Gastrocnemius medialis (tissue), 4 donors: ENCODE results near the gene KLK7. TPM values are rescaled to one million over a fixed set of nuclear protein-coding genes. Genes with fewer than 3 reads are reported as not detected.

ENCODE experiments used
- ATAC-seq, 2 donors: fragments of 150-250 bp; one replicate each; pipeline ENCODE4 v1.9.1; 2016
- DNase-seq, 2 donors: peaks; one replicate each; pipeline ENCODE4 v3.0.0-alpha.2; 2019
- H3K27ac ChIP-seq, 4 donors: fragments of 200-600 bp; sonication (generic); 1 replicate in 1 of 4; 2 replicates in 3 of 4; pipeline ENCODE4 v1.5.1; 2016 to 2018; ENCODE audit warnings: mild to moderate bottlenecking in 2 of 4, moderate library complexity in 1 of 4
- H3K27me3 ChIP-seq, 3 donors: fragments of 200-600 bp; sonication (generic) in 2 of 3; 1 replicate in 1 of 3; 2 replicates in 2 of 3; pipeline versions ENCODE4 v1.5.1 to v1.6.0; 2016 to 2019; ENCODE audit warnings: mild to moderate bottlenecking in 1 of 3, moderate library complexity in 1 of 3
- H3K36me3 ChIP-seq, 2 donors: fragments of 200-600 bp; sonication (generic) in 1 of 2; one replicate each; pipeline ENCODE4 v1.5.1; 2017 to 2018
- H3K4me1 ChIP-seq, 2 donors: fragments of 200-600 bp; sonication (generic) in 1 of 2; one replicate each; pipeline ENCODE4 v1.5.1; 2016 to 2017; ENCODE audit warnings: mild to moderate bottlenecking in 2 of 2
- H3K4me3 ChIP-seq, 4 donors: fragments of 200-600 bp; sonication (generic) in 3 of 4; 1 replicate in 1 of 4; 2 replicates in 3 of 4; pipeline ENCODE4 v1.5.1; 2016 to 2019; ENCODE audit warnings: mild to moderate bottlenecking in 2 of 4
- H3K9me3 ChIP-seq, 3 donors: fragments of 200-600 bp; sonication (generic) in 2 of 3; 1 replicate in 1 of 3; 2 replicates in 2 of 3; pipeline ENCODE4 v1.5.1; 2016 to 2019
- POLR2A ChIP-seq, 2 donors: fragments of 450-650 bp; IDR thresholded peaks; one replicate each; pipeline ENCODE4 v1.6.1; 2017; ENCODE audit warnings: antibody characterized with exemption in 2 of 2, mild to moderate bottlenecking in 2 of 2, moderate library complexity in 2 of 2
- in situ Hi-C, 4 donors: fragments of 200-750 bp; cut with MboI; loops; one replicate each; pipeline versions ENCODE4 v1.15.0 to v1.8.0; 2017; ENCODE audit warnings: low sequenced_read_pairs in 4 of 4
- intact Hi-C: fragments of 100-400 bp; cut with DNase I; formaldehyde crosslinking; loops from one replicate; pipeline ENCODE4 v1.15.1; 2023; ENCODE audit warnings: low total_unique reads
- total RNA-seq, 4 donors: library from RNA; depleted of rRNA; stranded (reverse); fragments of >200 nt; gene quantifications; one replicate each; pipeline versions ENCODE4 v1.1.0 to v1.2.3, GENCODE V29; 2016
- TF ChIP-seq, protein P1 (sequence below), 5 experiments: fragments of 450-650 bp in 3 of 5; fragments of 200-600 bp in 2 of 5; sonication (generic) in 2 of 5; IDR thresholded peaks in 4 of 5; conservative IDR thresholded peaks in 1 of 5; 1 replicate in 4 of 5; 2 replicates in 1 of 5; pipeline ENCODE4 v1.5.1; 2016 to 2019; ENCODE audit warnings: antibody characterized with exemption in 5 of 5, mild to moderate bottlenecking in 3 of 5, moderate library complexity in 3 of 5

KLK7 gene
- total RNA-seq, 4 donors from 2014 or later: not detected

DNA sequence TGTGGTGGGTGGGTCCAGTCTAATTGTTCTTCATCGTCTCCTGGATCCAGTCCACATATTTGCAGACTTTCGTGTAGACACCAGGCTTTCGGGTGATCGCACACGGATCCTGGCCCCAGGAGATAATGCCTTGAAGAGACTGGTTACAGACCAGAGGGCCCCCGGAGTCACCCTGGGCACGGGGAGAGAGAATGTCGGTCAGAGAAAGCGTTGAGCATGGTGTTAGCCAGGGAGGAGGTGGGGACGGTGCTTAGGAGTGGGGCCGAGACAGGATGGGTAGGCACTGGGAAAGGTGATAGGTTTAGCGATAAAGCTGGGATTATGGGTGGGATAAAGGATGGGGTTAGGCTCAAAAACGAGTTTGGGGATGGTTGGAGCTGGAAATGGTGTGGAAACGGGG lies 38.8 kb upstream of the KLK7 start:
- H3K36me3 ChIP-seq: no peaks in the 10 kb centered on the region
- H3K9me3 ChIP-seq: no peaks in the 10 kb centered on the region
- ATAC-seq (no peak), DNase-seq (no peak)
- peaks cover 11 to 21% (median 19%) of the 10 kb centered on the region in 3 donors for H3K27me3 ChIP-seq
- no peak for TF ChIP-seq POLR2A (IDR thresholded peaks at IDR 0.05)
- TF ChIP-seq, protein P1, sequence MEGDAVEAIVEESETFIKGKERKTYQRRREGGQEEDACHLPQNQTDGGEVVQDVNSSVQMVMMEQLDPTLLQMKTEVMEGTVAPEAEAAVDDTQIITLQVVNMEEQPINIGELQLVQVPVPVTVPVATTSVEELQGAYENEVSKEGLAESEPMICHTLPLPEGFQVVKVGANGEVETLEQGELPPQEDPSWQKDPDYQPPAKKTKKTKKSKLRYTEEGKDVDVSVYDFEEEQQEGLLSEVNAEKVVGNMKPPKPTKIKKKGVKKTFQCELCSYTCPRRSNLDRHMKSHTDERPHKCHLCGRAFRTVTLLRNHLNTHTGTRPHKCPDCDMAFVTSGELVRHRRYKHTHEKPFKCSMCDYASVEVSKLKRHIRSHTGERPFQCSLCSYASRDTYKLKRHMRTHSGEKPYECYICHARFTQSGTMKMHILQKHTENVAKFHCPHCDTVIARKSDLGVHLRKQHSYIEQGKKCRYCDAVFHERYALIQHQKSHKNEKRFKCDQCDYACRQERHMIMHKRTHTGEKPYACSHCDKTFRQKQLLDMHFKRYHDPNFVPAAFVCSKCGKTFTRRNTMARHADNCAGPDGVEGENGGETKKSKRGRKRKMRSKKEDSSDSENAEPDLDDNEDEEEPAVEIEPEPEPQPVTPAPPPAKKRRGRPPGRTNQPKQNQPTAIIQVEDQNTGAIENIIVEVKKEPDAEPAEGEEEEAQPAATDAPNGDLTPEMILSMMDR (IDR thresholded peaks at IDR 0.05 in 4 of 5, conservative IDR thresholded peaks at IDR 0.05 in 1 of 5): no peak
- intact Hi-C loops: no loop called here
- in situ Hi-C loops: no loop called here
- H3K4me3 ChIP-seq: no peak overlapping the region
- no peak overlapping the region for H3K27ac ChIP-seq
- no peaks in the 10 kb centered on the region for H3K4me1 ChIP-seq

DNA sequence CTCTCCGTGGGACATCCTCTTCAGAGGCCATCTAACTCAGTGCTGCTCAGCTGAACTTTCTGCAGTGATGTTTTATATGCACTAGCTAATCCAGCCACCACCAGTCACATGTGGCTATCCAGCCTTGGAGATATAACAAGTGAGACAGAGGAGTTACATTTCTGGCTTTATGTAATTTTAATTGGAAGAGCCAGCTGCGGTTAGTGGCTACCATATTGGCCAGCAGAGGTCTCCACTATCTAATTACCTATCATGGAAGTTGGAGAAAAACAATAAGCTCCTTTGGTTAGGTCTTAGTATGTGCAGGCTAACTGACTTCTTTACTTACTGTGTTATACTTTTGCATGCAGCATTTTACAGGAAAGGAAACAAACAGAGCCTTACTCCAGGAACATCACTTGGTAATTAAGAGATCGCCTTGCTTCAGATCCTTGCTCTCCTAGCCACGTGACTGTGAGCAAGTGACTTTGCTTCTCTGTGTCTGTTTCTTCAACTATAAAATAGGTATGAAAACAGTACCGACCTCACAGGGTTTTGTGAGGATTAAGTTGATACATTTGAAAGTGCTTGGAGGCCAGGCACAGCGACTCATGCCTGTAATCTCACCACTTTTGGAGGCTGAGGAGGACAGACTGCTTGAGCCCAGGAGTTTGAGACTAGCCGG lies 37.4 kb upstream of the KLK7 start:
- ATAC-seq (no peak), DNase-seq (no peak)
- Histone ChIP-seq H3K27me3 (peaks cover 22 to 34% (median 32%) of the 10 kb centered on the region in 3 donors), H3K27ac (no peak overlapping the region), H3K4me1 (no peaks in the 10 kb centered on the region), H3K4me3 (no peak overlapping the region), H3K9me3 (no peaks in the 10 kb centered on the region), H3K36me3 (no peaks in the 10 kb centered on the region)
- in situ Hi-C loops: no loop called here
- TF ChIP-seq POLR2A (IDR thresholded peaks at IDR 0.05): no peak
- TF ChIP-seq, protein P1 (IDR thresholded peaks at IDR 0.05 in 4 of 5, conservative IDR thresholded peaks at IDR 0.05 in 1 of 5): peak in 3 of 5 experiments; percentile 3 to 44 (median 26)
- intact Hi-C loops: no loop called here

DNA sequence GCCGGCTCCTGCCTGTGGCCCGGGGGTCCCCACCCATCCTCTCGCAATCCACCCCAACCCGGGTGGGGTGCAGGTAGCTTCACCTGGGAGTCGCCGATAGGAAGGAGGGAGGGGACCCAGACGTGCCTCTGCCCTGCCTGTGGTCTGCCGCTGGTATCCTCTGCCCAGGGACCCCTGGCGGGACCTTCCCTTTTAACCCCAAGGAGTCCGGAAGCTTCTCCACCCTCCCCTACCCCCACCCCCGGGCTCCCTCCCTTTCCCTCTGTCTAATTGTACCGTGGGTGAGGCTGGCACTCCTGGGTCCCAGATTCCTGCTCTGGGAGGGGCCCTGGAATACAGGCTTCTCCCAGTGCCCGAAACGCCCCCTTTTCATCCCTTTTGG lies 35.8 kb upstream of the KLK7 start, which contains the start of gene KLK10:
KLK10 (minus strand) TSS at position 166 of the 382 bp plus-strand sequence. CDS start 579 bp downstream, outside the sequence.
- TF ChIP-seq POLR2A (IDR thresholded peaks at IDR 0.05): no peak
- TF ChIP-seq, protein P1 (IDR thresholded peaks at IDR 0.05 in 4 of 5, conservative IDR thresholded peaks at IDR 0.05 in 1 of 5): no peak
- Histone ChIP-seq H3K27ac (no peak within 1 kb of the TSS), H3K4me1 (no peaks in the 10 kb centered on the region), H3K27me3 (peaks cover 29 to 43% (median 42%) of the 10 kb centered on the region in 3 donors), H3K4me3 (peak within 1 kb of the TSS in 3 of 4 donors; percentile 16 to 28 (median 27)), H3K9me3 (no peaks in the 10 kb centered on the region), H3K36me3 (no peaks in the 10 kb centered on the region)
- ATAC-seq (no peak), DNase-seq (no peak)
- in situ Hi-C loops (no loop called here), intact Hi-C loops (no loop called here)

DNA sequence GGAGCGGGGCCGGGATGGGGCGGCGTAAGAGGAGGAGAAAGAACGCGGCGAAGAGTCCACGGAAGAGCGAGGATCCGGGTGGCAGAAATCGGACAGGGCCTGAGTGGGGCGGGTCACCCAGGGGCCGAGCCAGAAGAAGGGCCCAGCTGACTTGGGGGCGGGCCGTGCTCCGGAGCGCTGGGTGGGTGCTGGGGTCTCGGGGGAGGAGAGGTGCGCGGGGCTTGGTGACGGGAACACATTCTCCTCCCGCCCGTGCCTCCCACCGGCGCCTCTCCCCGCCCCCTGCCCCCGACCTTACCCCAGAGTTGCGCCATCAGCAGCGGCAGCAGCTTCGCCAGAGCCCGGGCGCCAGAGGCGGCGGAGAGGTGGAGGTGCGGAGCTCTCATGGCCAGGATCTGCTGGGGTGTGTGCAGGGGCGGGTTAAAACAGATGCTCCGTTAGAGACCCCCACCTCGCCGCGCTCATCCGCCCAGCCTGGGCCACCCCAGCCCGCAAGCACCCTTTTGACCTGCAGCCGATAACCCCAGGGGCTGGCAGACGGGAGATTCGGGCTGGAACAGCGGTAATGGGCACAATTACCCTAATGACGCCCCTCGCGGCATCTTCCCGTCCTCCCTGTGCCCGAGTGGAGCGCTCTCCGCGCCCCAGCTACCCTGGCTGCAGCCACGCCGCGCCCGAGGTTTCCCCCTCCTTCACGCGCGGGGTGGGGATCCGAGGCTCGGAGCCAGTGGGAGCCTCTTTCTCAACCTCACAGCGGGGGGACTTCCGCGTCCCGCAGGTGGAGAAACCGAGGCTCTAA lies 35.2 kb upstream of the KLK7 start:
- no peaks in the 10 kb centered on the region for H3K36me3 ChIP-seq
- H3K27ac ChIP-seq: no peak overlapping the region
- intact Hi-C loops: no loop called here
- DNase-seq (no peak), ATAC-seq (no peak)
- no peaks in the 10 kb centered on the region for H3K9me3 ChIP-seq
- no peaks in the 10 kb centered on the region for H3K4me1 ChIP-seq
- peak overlapping the region in 3 of 4 donors; percentile 16 to 28 (median 27) for H3K4me3 ChIP-seq
- no peak for TF ChIP-seq POLR2A (IDR thresholded peaks at IDR 0.05)
- TF ChIP-seq, protein P1 (IDR thresholded peaks at IDR 0.05 in 4 of 5, conservative IDR thresholded peaks at IDR 0.05 in 1 of 5): no peak
- in situ Hi-C loops: no loop called here
- peaks cover 28 to 43% (median 42%) of the 10 kb centered on the region in 3 donors for H3K27me3 ChIP-seq
